ENCODE results near the gene TBC1D16.

DNA sequence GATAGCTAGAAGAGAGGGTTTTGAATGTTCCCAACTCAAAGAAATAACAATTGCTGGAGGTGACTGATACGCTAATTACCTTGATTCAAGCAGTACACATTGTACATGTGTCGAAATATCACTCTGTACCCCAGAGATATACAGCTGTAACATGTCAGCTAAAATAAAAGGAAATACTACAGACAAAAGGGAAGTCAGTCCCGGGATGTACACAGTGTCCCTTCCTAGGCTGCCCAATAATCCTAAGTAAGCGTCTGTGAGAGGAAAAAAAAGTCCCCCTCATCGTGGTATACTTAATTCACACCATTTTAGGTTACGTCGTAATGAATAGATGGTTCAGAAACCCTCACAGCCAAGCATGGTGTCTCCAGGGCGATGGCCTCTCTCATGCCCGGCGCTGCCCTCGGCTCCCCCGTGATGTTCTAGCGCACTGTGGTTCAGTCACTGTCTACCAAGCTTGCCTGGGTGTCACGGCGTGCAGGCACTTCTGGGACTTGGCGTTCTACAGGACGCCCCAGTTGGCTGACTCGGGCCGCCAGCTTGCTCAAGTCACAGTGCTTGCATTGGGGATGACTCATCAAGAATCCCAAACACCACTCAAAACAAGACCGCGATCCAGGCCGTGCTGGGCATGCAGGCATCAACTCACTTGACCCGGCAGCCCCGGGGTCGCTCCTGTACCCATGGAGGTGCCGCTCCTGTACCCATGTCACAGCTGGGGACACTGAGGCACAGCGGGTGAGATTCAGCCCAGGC lies 28.3 kb upstream of the TBC1D16 start:
- no peak for TF ChIP-seq POLR2AphosphoS5 (IDR thresholded peaks at IDR 0.05; ENCODE audit: low read depth, low read length)
- TF ChIP-seq POLR2A (IDR thresholded peaks at IDR 0.05; ENCODE audit: low read depth, low read length), result no peak
- no peak for TF ChIP-seq TAF1 (IDR thresholded peaks at IDR 0.05; ENCODE audit: low read depth, low read length)

Data from GM12891 (cell line).